Measurements from ENCODE around the gene PLSCR5.

Gene PLSCR5

GRCh38 chr3:146605106-146605505, at the start of gene PLSCR5:
TSS of gene PLSCR5 (minus strand) at chr3:146605346. CDS start at chr3:146605212, 134 bp downstream.
- no peak for DNase-seq (ENCODE audit: low read depth in 2 of 2)

- DNase-seq (ENCODE audit: low read depth in 2 of 2) = no peak
These were observed 48.8 kb upstream of the PLSCR5 start for GRCh38 chr3:146653978-146654377.

GRCh38 chr3:146650691-146651442, 45.7 kb upstream of the PLSCR5 start:
- DNase-seq (ENCODE audit: low read depth in 2 of 2) = no peak

- no peak for DNase-seq (ENCODE audit: low read depth in 2 of 2)
These were observed 41.1 kb upstream of the PLSCR5 start for GRCh38 chr3:146646261-146646660.

- no peak for DNase-seq (ENCODE audit: low read depth in 2 of 2)
These were observed 36.1 kb upstream of the PLSCR5 start for GRCh38 chr3:146640955-146641867.

GRCh38 chr3:146640361-146640760, 35.2 kb upstream of the PLSCR5 start:
- DNase-seq (ENCODE audit: low read depth in 2 of 2) = no peak

GRCh38 chr3:146638718-146639117, 33.6 kb upstream of the PLSCR5 start:
- DNase-seq (ENCODE audit: low read depth in 2 of 2) = no peak

- DNase-seq (ENCODE audit: low read depth in 2 of 2) = no peak
These were observed 32.7 kb upstream of the PLSCR5 start for GRCh38 chr3:146637871-146638270.

- DNase-seq (ENCODE audit: low read depth in 2 of 2) = no peak
These were observed 31.7 kb upstream of the PLSCR5 start for GRCh38 chr3:146636881-146637280.

GRCh38 chr3:146634346-146634745, 29.2 kb upstream of the PLSCR5 start:
- no peak for DNase-seq (ENCODE audit: low read depth in 2 of 2)

- no peak for DNase-seq (ENCODE audit: low read depth in 2 of 2)
These were observed 23.5 kb upstream of the PLSCR5 start for GRCh38 chr3:146628671-146629070.

- DNase-seq (ENCODE audit: low read depth in 2 of 2) = no peak
These were observed 21.4 kb upstream of the PLSCR5 start for GRCh38 chr3:146626403-146627122.

- no peak for DNase-seq (ENCODE audit: low read depth in 2 of 2)
These were observed 20.1 kb upstream of the PLSCR5 start for GRCh38 chr3:146625186-146625775.

- DNase-seq (ENCODE audit: low read depth in 2 of 2) = no peak
These were observed 16.6 kb upstream of the PLSCR5 start for GRCh38 chr3:146621723-146622122.

GRCh38 chr3:146612015-146612414, 6.9 kb upstream of the PLSCR5 start:
- no peak for DNase-seq (ENCODE audit: low read depth in 2 of 2)

GRCh38 chr3:146611096-146611495, 6.0 kb upstream of the PLSCR5 start:
- no peak for DNase-seq (ENCODE audit: low read depth in 2 of 2)

GRCh38 chr3:146598535-146598934, 6.6 kb downstream of the PLSCR5 start:
- DNase-seq (ENCODE audit: low read depth in 2 of 2) = no peak

- no peak for DNase-seq (ENCODE audit: low read depth in 2 of 2)
These were observed 10.2 kb downstream of the PLSCR5 start for GRCh38 chr3:146594843-146595482.

- no peak for DNase-seq (ENCODE audit: low read depth in 2 of 2)
These were observed 11.4 kb downstream of the PLSCR5 start for GRCh38 chr3:146593776-146594175.

- no peak for DNase-seq (ENCODE audit: low read depth in 2 of 2)
These were observed 14.6 kb downstream of the PLSCR5 start for GRCh38 chr3:146590521-146590920.

GRCh38 chr3:146589899-146590508, 15.1 kb downstream of the PLSCR5 start:
- no peak for DNase-seq (ENCODE audit: low read depth in 2 of 2)
